NOMO-1 (cell line): ENCODE results near the gene AFF2.
A peak's percentile ranks its signal among the peaks of the same experiment; 100 is the strongest.
"Not testable (repeated sequence)": the region's sequence is repeated elsewhere in the genome, so short reads cannot be mapped to it uniquely, and the experiment has no call there.

Source experiments
- DNase-seq, 2 experiments: peaks; one replicate each; lab custom pipeline; 2025; ENCODE audit not compliant: unreplicated experiment in 2 of 2; lab: John Stamatoyannopoulos, UW

The AFF2 gene

DNA sequence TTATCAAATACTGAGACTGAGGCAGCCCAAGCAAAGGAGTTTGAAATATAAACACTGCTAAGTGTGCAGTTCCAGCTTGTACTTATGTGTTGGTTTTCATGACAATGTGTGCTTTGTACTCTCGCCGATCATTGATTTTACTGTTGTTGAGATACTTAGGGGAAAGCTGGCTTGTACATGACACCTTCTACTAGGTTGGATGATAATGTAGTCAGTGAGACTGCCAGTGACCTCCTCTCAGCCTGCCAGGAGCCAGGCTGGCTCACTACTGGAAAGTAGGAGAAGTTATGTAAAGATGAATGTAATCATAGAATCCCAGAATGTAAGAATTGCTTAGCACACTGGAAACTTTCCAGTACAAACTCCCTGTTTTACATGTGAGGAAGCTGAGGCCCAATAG lies 132.0 kb downstream of the AFF2 start:
- no peak for DNase-seq

- DNase-seq: no peak
Observed at GRCh38 chrX:148633218-148633908, 132.9 kb downstream of the AFF2 start.

GRCh38 chrX:148634591-148634990 lies 134.2 kb downstream of the AFF2 start:
- no peak for DNase-seq

DNA sequence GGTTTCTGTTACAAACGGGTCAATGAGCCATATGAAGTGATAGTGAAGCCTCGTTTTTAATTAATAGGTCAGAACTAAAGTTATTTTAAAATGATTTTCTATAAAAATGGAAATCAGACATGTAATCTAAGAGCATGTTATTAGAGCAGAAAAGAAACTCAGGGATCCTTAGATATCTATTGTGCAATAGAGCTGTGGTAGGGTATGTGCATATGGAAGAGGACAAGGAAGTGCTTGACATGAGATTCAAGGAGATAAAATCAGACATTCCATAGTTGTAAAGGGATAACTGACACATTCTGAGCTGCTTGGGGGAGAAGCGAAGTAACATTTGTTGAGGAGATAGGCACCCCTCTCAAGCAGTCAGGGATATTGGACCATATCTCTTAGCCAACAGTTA lies 143.0 kb downstream of the AFF2 start:
- no peak for DNase-seq

DNA sequence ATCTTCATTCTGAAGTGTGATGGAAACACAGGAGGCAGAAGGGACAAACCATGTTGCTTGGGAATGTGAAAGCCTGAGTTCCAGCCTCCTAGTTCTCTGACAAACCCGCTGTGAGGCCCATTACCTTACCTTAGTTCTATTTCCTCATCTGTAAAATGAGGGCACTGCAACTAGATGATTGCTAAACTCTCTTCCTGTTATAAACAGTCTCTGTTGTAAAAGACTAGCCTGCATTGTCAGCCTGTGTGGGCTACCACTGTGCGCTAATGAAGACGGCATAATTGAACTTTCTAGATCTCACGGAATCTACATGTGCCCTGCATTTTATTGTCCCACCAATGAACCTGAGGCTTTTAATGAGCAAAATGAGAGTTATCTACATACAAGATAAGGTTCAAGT lies 147.2 kb downstream of the AFF2 start:
- DNase-seq: peak; percentile 65 to 85

DNA sequence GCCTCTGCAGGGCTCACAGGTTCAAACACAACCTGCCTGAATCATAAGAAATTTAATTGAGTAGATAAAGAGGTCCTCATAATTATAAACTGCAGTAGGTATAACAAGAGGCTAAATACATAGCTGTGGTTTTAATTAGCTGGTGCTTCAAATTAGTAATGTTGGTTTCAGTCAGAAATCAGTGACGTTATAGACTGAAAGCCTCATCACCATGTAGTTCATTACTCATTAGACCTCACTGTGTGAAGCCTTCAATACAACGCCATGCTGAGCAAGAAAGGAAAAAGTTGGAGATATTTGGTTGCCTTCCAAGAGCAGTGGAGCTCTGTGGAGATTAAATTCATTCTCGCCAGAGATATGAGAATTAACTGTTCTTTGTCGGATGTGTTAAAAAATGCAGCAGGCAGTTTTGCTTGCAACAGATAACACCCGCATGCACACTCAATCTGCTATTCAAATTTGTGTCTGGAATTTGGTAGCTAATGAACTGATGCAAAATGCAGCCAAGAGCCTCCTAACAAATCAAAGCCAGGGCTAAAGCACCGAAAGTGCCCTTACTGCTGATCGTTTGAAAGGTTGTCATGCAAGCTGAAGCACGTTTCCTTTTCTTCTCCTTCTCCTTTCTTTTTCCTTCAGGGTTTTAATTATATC lies 148.9 kb downstream of the AFF2 start:
- DNase-seq: no peak

- DNase-seq: no peak
Observed at GRCh38 chrX:148658115-148658730, 157.8 kb downstream of the AFF2 start.

GRCh38 chrX:148659481-148659880 lies 159.1 kb downstream of the AFF2 start:
- DNase-seq: no peak

GRCh38 chrX:148661035-148661434 lies 160.6 kb downstream of the AFF2 start:
- no peak for DNase-seq

- no peak for DNase-seq
Observed at GRCh38 chrX:148662014-148662413, 161.6 kb downstream of the AFF2 start.

DNA sequence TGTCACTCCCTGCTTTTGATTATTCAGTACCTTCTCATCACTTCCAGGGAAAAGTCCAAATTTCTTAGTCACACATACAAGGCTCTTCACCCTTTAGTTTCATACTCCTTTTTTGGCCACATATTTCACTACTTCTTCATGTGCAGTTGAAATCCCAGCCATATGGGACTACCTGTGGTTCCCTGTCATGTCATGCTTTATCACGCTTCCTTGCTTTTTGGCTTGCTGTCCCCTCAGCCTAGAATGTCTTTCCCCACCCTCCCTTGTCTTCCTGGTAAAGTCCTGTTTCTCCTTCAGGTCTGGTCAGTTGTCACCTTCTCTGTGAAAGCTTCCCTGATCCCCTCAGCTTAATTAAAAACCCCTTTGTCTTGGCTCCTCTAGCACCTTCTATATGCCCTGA lies 163.8 kb downstream of the AFF2 start:
- no peak for DNase-seq

GRCh38 chrX:148664995-148665394 lies 164.6 kb downstream of the AFF2 start:
- DNase-seq: no peak

- DNase-seq: not testable (repeated sequence)
Observed at GRCh38 chrX:148669175-148669574, 168.8 kb downstream of the AFF2 start.

DNA sequence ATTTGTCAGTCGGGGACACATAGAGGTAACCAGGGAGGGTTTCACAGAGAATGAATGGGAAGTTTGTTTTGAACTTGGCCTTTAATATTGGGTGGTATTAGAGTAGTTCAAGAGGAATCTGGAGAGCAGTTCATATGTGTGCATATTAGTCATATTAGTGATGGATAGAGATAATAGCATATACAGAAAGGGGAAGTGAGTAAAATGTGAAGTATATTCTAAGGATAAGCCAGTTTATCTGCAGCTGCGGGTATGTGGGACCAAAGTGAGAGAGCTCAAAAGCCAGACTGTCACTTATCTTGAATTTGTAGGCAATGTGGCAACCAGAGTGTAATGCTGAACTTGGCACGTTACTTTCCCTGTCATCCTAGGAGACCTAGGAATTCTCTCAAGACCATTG lies 169.9 kb downstream of the AFF2 start:
- no peak for DNase-seq

DNA sequence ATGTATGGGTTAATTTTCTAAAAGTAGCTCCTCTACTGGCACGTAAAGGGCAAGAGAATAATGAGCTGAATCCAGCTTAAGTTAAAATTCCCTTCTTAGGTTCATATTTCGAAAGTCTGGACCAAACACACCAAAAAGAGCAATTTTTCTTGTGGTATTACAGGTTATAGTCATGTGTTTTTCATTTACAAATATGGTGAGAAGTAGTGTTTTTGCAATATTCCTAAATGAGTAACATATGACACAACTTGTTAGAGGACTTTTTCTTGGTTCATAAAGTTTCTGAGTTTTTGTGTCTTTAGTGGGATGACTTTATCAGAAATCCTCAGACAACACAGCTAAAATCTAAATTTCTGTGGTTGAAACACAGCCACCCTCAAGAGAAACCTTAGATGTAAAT lies 172.1 kb downstream of the AFF2 start:
- no peak for DNase-seq

- DNase-seq: no peak
Observed at GRCh38 chrX:148681605-148682004, 181.2 kb downstream of the AFF2 start.

DNA sequence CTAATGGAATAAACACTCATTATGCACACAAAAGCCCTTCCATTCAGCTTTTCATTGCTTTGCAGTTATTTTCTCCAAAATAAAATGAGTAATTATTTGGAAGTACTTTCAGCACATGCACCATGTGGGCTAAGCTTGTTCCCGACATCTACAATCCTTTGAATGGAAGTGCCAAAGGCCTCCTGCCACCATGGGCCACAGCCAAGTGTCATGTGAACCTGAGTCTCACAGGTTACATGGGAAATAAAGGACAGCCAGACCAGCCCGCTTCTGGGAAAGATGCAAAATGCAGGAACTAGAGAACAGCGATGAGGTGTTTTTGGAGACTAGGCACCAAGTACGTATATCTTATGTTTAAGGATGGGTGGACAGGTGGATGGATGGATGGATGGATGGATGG lies 181.8 kb downstream of the AFF2 start:
- no peak for DNase-seq

DNA sequence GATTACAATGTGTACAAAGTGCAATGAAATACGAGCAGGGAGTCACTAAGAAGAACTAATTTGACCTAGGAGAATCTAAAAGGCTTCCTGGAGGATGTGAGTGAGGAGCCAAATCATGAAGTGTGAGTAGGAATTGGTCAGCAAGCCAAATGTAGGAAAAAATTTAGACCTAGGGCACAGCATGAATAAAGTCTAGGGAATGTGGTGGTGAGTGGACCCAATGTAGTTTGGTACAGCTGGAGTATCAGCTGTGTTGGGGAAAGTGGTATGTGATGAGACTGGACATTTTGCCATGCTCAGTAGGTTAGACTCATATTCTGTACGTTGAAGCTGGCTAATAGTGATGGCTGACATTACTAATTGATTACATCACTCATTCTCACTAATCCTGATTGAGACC lies 191.0 kb downstream of the AFF2 start:
- DNase-seq: no peak

GRCh38 chrX:148695255-148695654 lies 194.8 kb downstream of the AFF2 start:
- no peak for DNase-seq

GRCh38 chrX:148698221-148698620 lies 197.8 kb downstream of the AFF2 start:
- DNase-seq: no peak

DNA sequence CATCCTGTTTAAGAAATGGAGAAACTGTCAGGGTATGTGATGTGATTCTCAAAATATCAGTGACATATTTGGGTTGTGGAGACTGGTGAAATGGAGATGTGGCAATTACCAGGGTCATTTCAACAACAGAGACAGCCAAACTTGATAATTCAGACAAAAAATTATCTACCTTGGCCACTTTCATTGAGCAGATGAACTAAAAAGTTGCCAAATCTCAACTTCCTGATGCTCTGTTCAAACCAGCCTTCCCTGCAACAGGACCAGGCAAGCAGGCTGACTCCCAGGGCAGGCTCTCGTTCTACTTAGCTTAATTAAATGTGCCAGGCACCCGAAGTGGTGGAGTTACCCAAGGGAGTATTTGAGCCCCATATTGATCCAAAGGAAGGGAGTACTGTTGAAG lies 199.6 kb downstream of the AFF2 start:
- DNase-seq: no peak

DNA sequence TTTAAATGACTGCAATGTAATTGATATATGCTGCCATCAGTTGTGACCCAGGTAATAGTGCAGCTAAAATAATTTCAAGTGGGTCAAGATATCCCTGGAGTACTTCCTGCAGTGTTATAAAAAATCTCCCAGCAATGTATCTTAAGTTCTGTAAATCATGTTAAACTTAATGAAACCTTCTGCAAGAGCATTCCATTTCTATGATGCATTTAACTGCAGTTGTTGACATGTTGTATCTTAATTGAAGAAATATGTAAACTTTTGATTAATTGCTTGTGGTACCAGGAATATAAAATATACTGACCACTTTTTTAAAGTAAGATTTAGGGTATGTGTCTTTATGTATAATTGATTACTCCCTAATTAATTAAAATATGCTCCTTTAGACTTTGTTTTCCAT lies 213.6 kb downstream of the AFF2 start:
- no peak for DNase-seq
